ENCODE results near the gene YWHAQ. TPM values are rescaled to one million over a fixed set of nuclear protein-coding genes. Genes with fewer than 3 reads are reported as not detected.

YWHAQ gene
- total and polyA plus RNA-seq, 9 of the 15 experiments (the other 6 are each of a cell fraction or from before 2014, with no cell fraction given): 63.1 to 359 (median 203) TPM

DNA sequence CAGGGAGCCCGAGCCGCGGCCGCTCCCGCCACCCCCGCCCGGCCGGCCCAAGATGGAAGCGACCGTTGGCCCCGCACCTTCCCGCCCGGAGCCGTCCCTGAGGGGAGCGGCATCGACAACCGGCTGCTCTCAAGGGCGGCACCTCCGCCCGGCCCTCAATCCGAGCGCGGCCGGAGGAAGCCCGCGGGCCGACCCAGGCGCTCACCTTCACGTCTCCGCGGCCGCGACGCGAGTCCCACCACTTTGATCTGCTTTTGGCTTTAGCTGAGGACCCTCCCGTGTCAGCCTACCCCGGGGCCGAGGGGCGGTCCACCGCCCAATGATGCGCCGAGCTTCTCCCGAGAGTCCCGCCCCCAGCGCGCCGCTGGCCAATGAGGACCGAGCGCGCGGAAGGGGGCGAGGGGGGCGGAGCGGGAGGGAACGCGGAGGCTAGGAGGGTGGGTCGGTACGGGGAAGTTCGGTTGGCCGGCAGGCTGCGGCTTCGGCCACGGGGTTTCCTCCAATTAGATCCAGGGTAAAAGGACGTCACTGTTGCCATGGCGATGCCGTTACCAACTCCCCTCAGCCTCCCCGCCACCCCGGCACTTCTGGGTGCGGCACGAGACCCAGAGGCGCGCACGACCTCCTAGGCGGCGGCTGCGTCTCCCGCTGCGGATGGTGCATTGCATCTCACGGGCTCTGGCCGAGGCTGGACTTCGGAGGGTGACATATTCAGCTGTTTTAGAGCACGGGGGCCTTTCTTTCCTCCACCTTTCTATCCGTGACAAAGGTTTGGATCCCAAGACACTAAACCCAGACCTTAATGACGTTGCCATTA, at the start of gene YWHAQ (continued):
- TF ChIP-seq ZNF197 (CRISPR knock-in tag; IDR thresholded peaks at IDR 0.05; ENCODE audit: low read depth) (peak; percentile 72; the same call in 1 of the 2 replicates), ZNF780A (CRISPR knock-in tag; IDR thresholded peaks at IDR 0.05) (no peak), ZNF696 (CRISPR knock-in tag; conservative IDR thresholded peaks at IDR 0.05) (no peak), CREM (IDR thresholded peaks at IDR 0.05; ENCODE audit: low read depth) (peak; percentile 98), ZNF764 (CRISPR knock-in tag; IDR thresholded peaks at IDR 0.05; ENCODE audit: low read depth) (no peak), ZFP91 (CRISPR knock-in tag; IDR thresholded peaks at IDR 0.05) (no peak), ARNT (IDR thresholded peaks at IDR 0.05) (no peak), AFF4 (CRISPR knock-in tag; IDR thresholded peaks at IDR 0.05) (peak; percentile 52; the same call in 1 of the 2 replicates), ZNF75A (CRISPR knock-in tag; IDR thresholded peaks at IDR 0.05) (no peak), TAF9B (IDR thresholded peaks at IDR 0.05; ENCODE audit: partially characterized antibody) (peak; percentile 57), NEUROD1 (IDR thresholded peaks at IDR 0.05; ENCODE audit: borderline replicate concordance, low read depth, low read length, partially characterized antibody) (peak; percentile 94), GTF2F1 (IDR thresholded peaks at IDR 0.05; ENCODE audit: low read depth, low read length) (peak; percentile 93), ZNF785 (CRISPR knock-in tag; IDR thresholded peaks at IDR 0.05) (no peak), ZNF695 (CRISPR knock-in tag; IDR thresholded peaks at IDR 0.05) (no peak), BDP1 (IDR thresholded peaks at IDR 0.05; ENCODE audit: insufficient read depth, insufficient read length) (no peak), SMC3 (conservative IDR thresholded peaks at IDR 0.05; ENCODE audit: insufficient read depth, low read depth, low read length) (no peak), RBFOX2 (IDR thresholded peaks at IDR 0.05; ENCODE audit: low read depth, low read length) (peak; percentile 97), TRIM24 (IDR thresholded peaks at IDR 0.05) (peak; percentile 53 to 76), MIER1 (IDR thresholded peaks at IDR 0.05; ENCODE audit: low read depth) (no peak)
- TF ChIP-seq, protein P1, sequence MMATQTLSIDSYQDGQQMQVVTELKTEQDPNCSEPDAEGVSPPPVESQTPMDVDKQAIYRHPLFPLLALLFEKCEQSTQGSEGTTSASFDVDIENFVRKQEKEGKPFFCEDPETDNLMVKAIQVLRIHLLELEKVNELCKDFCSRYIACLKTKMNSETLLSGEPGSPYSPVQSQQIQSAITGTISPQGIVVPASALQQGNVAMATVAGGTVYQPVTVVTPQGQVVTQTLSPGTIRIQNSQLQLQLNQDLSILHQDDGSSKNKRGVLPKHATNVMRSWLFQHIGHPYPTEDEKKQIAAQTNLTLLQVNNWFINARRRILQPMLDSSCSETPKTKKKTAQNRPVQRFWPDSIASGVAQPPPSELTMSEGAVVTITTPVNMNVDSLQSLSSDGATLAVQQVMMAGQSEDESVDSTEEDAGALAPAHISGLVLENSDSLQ (IDR thresholded peaks at IDR 0.05): peak; percentile 72
- TF ChIP-seq, protein P2, sequence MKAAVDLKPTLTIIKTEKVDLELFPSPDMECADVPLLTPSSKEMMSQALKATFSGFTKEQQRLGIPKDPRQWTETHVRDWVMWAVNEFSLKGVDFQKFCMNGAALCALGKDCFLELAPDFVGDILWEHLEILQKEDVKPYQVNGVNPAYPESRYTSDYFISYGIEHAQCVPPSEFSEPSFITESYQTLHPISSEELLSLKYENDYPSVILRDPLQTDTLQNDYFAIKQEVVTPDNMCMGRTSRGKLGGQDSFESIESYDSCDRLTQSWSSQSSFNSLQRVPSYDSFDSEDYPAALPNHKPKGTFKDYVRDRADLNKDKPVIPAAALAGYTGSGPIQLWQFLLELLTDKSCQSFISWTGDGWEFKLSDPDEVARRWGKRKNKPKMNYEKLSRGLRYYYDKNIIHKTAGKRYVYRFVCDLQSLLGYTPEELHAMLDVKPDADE (conservative IDR thresholded peaks at IDR 0.05; ENCODE audit: control insufficient read depth, low read depth, low read length): 0 out of 2 replicates have a peak, but pooled peaks have one; percentile 30

Data from K562 (cell line).